Endothelial cell of umbilical vein (primary cell): ENCODE measurements around the gene MED6. TPM values are rescaled to one million over a fixed set of nuclear protein-coding genes. Genes with fewer than 3 reads are reported as not detected.

Experiments used
- BruUV-seq: library from RNA; stranded (reverse); fragments of 400-500 nt; replicated peaks from 2 replicates; lab custom pipeline; 2021; lab: Mats Ljungman, UMichigan
- CTCF ChIA-PET: fragments of 300-600, 350-600 bp; sonication (Branson Sonifier 250); formaldehyde crosslinking; loops from one replicate; lab custom pipeline; 2021; ENCODE audit warnings: antibody characterized with exemption, inconsistent platforms; lab: Charles Lee
- POLR2A ChIA-PET: fragments of 300-600, 350-600 bp; sonication (Branson Sonifier 250); formaldehyde crosslinking; loops from one replicate; lab custom pipeline; 2021; ENCODE audit warnings: antibody characterized with exemption, inconsistent platforms; lab: Charles Lee
- DNase-seq: peaks from one replicate; pipeline ENCODE4 v3.0.0-alpha.2; 2011; ENCODE audit warnings: low read depth, low spot score
- FAIRE-seq: peaks from 2 replicates; lab custom pipeline; 2011; peaks lifted over from hg19 to GRCh38; lab: Jason Lieb, UNC
- H2AFZ ChIP-seq: 2 replicates; pipeline ENCODE4 v1.6.0; 2012; ENCODE audit warnings: low read depth, low read length, control low read depth, inconsistent platforms
- H3K27ac ChIP-seq: 2 replicates; pipeline ENCODE4 v1.5.1; 2011; ENCODE audit warnings: low read depth, mild to moderate bottlenecking, control low read depth, low read length, moderate library complexity; ENCODE audit not compliant: insufficient read depth
- H3K27me3 ChIP-seq, 2 experiments: 2 replicates each; pipeline versions ENCODE4 v1.6.0 to v1.6.1; 2011; ENCODE audit warnings: low read length in 2 of 2, mixed read lengths in 1 of 2; ENCODE audit not compliant: control insufficient read depth in 2 of 2, insufficient read depth in 2 of 2
- H3K36me3 ChIP-seq, 2 experiments: 2 replicates in 1 of 2; 3 replicates in 1 of 2; pipeline ENCODE4 v1.5.1; 2011; ENCODE audit warnings: low read length in 2 of 2, mild to moderate bottlenecking in 1 of 2, moderate library complexity in 1 of 2; ENCODE audit not compliant: control insufficient read depth in 2 of 2, insufficient read depth in 2 of 2; ENCODE audit errors: extremely low read depth in 1 of 2
- H3K4me1 ChIP-seq: 3 replicates; pipeline ENCODE4 v1.5.1; 2011; ENCODE audit warnings: mild to moderate bottlenecking, low read length; ENCODE audit not compliant: control insufficient read depth, insufficient read depth; ENCODE audit errors: extremely low read depth
- H3K4me2 ChIP-seq: 2 replicates; pipeline ENCODE4 v1.6.1; 2011; ENCODE audit warnings: low read length, control low read depth, mixed read lengths; ENCODE audit not compliant: insufficient read depth
- H3K4me3 ChIP-seq, 3 experiments: fragments of 200-600 bp in 1 of 3; sonication (generic), shearing (Covaris generic) in 1 of 3; replicated peaks in 1 of 3; 2 replicates each; pipeline ENCODE4 v1.5.1; 2011 to 2016; ENCODE audit warnings: control low read depth in 3 of 3, low read length in 3 of 3, mild to moderate bottlenecking in 2 of 3, inconsistent platforms in 1 of 3, low read depth in 1 of 3, moderate library complexity in 1 of 3; ENCODE audit not compliant: insufficient read depth in 1 of 3
- H3K79me2 ChIP-seq: 2 replicates; pipeline ENCODE4 v1.6.0; 2012; ENCODE audit warnings: low read length, inconsistent platforms; ENCODE audit not compliant: control insufficient read depth, insufficient read depth
- H3K9ac ChIP-seq: replicated peaks from 2 replicates; pipeline ENCODE3; 2011; ENCODE audit warnings: low read length, control low read depth; ENCODE audit not compliant: insufficient read depth; ENCODE audit errors: extremely low read depth
- H3K9me1 ChIP-seq: replicated peaks from 3 replicates; pipeline ENCODE4 v1.6.0; 2011; ENCODE audit warnings: mild to moderate bottlenecking, low read length; ENCODE audit not compliant: control insufficient read depth, insufficient read depth; ENCODE audit errors: extremely low read depth
- H3K9me3 ChIP-seq: replicated peaks from 2 replicates; pipeline ENCODE4 v1.5.1; 2012; ENCODE audit warnings: low read length, inconsistent platforms; ENCODE audit not compliant: control insufficient read depth, insufficient read depth
- H4K20me1 ChIP-seq: replicated peaks from 2 replicates; pipeline ENCODE3; 2011; ENCODE audit warnings: mild to moderate bottlenecking, low read length; ENCODE audit not compliant: control insufficient read depth, insufficient read depth; ENCODE audit errors: extremely low read depth
- EZH2 ChIP-seq: IDR thresholded peaks from 2 replicates; pipeline ENCODE4 v1.6.1; 2012; ENCODE audit warnings: borderline replicate concordance, low read depth, mild to moderate bottlenecking, moderate library complexity, low read length, inconsistent platforms; ENCODE audit not compliant: severe bottlenecking
- FOS ChIP-seq: IDR thresholded peaks from 2 replicates; pipeline ENCODE4 v1.6.1; 2011; ENCODE audit warnings: mild to moderate bottlenecking, low read length, moderate library complexity, borderline replicate concordance; ENCODE audit not compliant: insufficient read depth
- GATA2 ChIP-seq: IDR thresholded peaks from 2 replicates; pipeline ENCODE4 v1.7.0; 2011; ENCODE audit warnings: low read depth, mild to moderate bottlenecking, moderate library complexity, mixed read lengths, low read length; ENCODE audit not compliant: insufficient read length, insufficient read depth
- JUN ChIP-seq: IDR thresholded peaks from 2 replicates; pipeline ENCODE4 v1.6.1; 2011; ENCODE audit warnings: borderline replicate concordance, low read depth; ENCODE audit not compliant: insufficient read length, insufficient read depth
- MYC ChIP-seq: IDR thresholded peaks from one replicate; pipeline ENCODE4 v1.6.1; 2011; ENCODE audit warnings: mild to moderate bottlenecking, low read depth, low read length
- POLR2A ChIP-seq: IDR thresholded peaks from 2 replicates; pipeline ENCODE4 v1.6.1; 2012; ENCODE audit warnings: low read depth, mild to moderate bottlenecking, control low read depth, low read length
- POLR2AphosphoS5 ChIP-seq: IDR thresholded peaks from 2 replicates; pipeline ENCODE4 v1.6.1; 2012; ENCODE audit warnings: low read depth, mild to moderate bottlenecking, control low read depth, low read length, moderate library complexity; ENCODE audit not compliant: insufficient read depth
- dilution Hi-C: fragments of 300-500 bp; cut with MboI; formaldehyde crosslinking; loops from one replicate; pipeline ENCODE4 v1.15.0; 2019; ENCODE audit warnings: low sequenced_read_pairs; ENCODE audit not compliant: extremely low pct_ligation_motif_present
- intact Hi-C: fragments of 100-400 bp; cut with micrococcal nuclease; formaldehyde crosslinking; loops from one replicate; pipeline ENCODE4 v1.10.0; 2022
- polyA plus RNA-seq, 4 experiments: library from polyadenylated mRNA; depleted of rRNA in 3 of 4; stranded (reverse) in 3 of 4; unstranded in 1 of 4; fragments of >200 nt; gene quantifications; 2 replicates each; pipeline versions ENCODE4 v1.2.1 to v1.2.3, GENCODE V29; 2011 to 2012; ENCODE audit warnings: missing spikeins in 1 of 4
- total RNA-seq: library from RNA; stranded (reverse); gene quantifications from 2 replicates; pipeline ENCODE4 v1.2.3, GENCODE V29; 2021
- TF ChIP-seq, protein P1 (sequence below): IDR thresholded peaks from 2 replicates; pipeline ENCODE4 v1.6.1; 2011; ENCODE audit not compliant: insufficient read depth, insufficient read length
- TF ChIP-seq, protein P2 (sequence below), 2 donors: IDR thresholded peaks; 1 replicate in 1 of 2; 2 replicates in 1 of 2; pipeline ENCODE4 v1.5.1; 2011; ENCODE audit warnings: low read length in 2 of 2, mild to moderate bottlenecking in 2 of 2, moderate library complexity in 2 of 2, control low read depth in 1 of 2, inconsistent platforms in 1 of 2, low read depth in 1 of 2; ENCODE audit not compliant: insufficient read depth in 1 of 2; ENCODE audit errors: extremely low read depth in 1 of 2

Gene MED6
- total and polyA plus RNA-seq, 2 donors (not counting 3 experiments of a cell fraction or from before 2014, with no cell fraction given), result 22.8 to 41.5 TPM

DNA sequence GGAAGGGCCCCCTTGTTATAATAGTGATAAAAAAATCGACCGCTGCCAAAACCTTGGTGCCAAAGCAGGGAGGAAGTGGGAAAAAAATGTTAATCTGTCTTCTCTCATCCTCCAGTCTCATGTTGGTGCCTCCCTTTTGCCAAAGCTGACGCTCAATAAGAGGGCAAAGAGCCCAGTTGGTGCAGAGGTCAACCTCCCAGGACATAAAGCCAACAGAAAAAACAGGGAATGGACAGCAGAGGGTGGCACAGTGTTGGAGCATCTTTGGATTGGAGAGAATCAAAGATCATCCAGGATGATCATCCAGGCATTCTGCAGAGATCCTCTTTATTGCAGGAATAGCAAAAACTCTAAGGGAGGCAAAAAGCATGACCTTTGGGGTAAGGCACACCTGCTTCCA lies 31.5 kb upstream of the MED6 start:
- no peak for FAIRE-seq
- Histone ChIP-seq H2AFZ (no peak overlapping the region), H3K27ac (no peak overlapping the region), H3K27me3 (peaks cover 0 to 3% of the 10 kb centered on the region in 2 experiments), H4K20me1 (no peaks in the 10 kb centered on the region), H3K4me3 (no peak overlapping the region), H3K4me2 (no peak overlapping the region), H3K9ac (no peak overlapping the region), H3K79me2 (no peaks in the 10 kb centered on the region), H3K9me1 (no peaks in the 10 kb centered on the region), H3K36me3 (no peaks in the 10 kb centered on the region), H3K9me3 (no peaks in the 10 kb centered on the region), H3K4me1 (no peaks in the 10 kb centered on the region)
- TF ChIP-seq EZH2 (no peak), JUN (no peak), POLR2AphosphoS5 (no peak), POLR2A (no peak), FOS (no peak), MYC (no peak), GATA2 (no peak)
- TF ChIP-seq, protein P1, sequence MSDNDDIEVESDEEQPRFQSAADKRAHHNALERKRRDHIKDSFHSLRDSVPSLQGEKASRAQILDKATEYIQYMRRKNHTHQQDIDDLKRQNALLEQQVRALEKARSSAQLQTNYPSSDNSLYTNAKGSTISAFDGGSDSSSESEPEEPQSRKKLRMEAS, result no peak
- TF ChIP-seq, protein P2, sequence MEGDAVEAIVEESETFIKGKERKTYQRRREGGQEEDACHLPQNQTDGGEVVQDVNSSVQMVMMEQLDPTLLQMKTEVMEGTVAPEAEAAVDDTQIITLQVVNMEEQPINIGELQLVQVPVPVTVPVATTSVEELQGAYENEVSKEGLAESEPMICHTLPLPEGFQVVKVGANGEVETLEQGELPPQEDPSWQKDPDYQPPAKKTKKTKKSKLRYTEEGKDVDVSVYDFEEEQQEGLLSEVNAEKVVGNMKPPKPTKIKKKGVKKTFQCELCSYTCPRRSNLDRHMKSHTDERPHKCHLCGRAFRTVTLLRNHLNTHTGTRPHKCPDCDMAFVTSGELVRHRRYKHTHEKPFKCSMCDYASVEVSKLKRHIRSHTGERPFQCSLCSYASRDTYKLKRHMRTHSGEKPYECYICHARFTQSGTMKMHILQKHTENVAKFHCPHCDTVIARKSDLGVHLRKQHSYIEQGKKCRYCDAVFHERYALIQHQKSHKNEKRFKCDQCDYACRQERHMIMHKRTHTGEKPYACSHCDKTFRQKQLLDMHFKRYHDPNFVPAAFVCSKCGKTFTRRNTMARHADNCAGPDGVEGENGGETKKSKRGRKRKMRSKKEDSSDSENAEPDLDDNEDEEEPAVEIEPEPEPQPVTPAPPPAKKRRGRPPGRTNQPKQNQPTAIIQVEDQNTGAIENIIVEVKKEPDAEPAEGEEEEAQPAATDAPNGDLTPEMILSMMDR (IDR thresholded peaks at IDR 0.05; ENCODE audit: extremely low read depth in 1 of 2, insufficient read depth in 1 of 2, low read depth in 1 of 2, low read length in 2 of 2), result no peak
- POLR2A ChIA-PET, result no interaction called here
- dilution Hi-C loops, result no loop called here
- CTCF ChIA-PET, result no interaction called here
- intact Hi-C loops, result no loop called here
- no peak for DNase-seq
- no TSS peak for BruUV-seq
